NCI-H345 (cell line): Measurements from ENCODE around the gene ANKRD20A1.
"Not testable (repeated sequence)": the region's sequence is repeated elsewhere in the genome, so short reads cannot be mapped to it uniquely, and the experiment has no call there.

ENCODE experiments used
- DNase-seq: peaks from one replicate; lab custom pipeline; 2025; lab: John Stamatoyannopoulos, UW

The ANKRD20A1 gene

GRCh38 chr9:67858871-67859270, at the start of gene ANKRD20A1:
Gene ANKRD20A1, plus strand, starts transcription at chr9:67858931. Its CDS starts 496 bp downstream, at chr9:67859427.
- DNase-seq, result not testable (repeated sequence)

GRCh38 chr9:67832088-67832487, 26.6 kb upstream of the ANKRD20A1 start:
- DNase-seq, result not testable (repeated sequence)
